Duodenal mucosa (tissue), 2 donors: ENCODE measurements around the gene LMAN2L.

ENCODE experiments used
- H3K27ac ChIP-seq: one replicate; pipeline ENCODE4 v1.7.0; 2013; ENCODE audit warnings: low read depth, low read length
- H3K27me3 ChIP-seq, 2 donors: one replicate each; pipeline ENCODE4 v1.7.0; 2013; ENCODE audit warnings: low read length in 2 of 2, control low read depth in 1 of 2; ENCODE audit not compliant: insufficient read depth in 2 of 2, control insufficient read depth in 1 of 2
- H3K36me3 ChIP-seq, 2 donors: one replicate each; pipeline ENCODE4 v1.7.0; 2013; ENCODE audit warnings: low read length in 2 of 2, control low read depth in 1 of 2; ENCODE audit not compliant: insufficient read depth in 2 of 2, control insufficient read depth in 1 of 2
- H3K4me1 ChIP-seq, 2 donors: one replicate each; pipeline ENCODE4 v1.7.0; 2013; ENCODE audit warnings: low read length in 2 of 2, control low read depth in 1 of 2; ENCODE audit not compliant: insufficient read depth in 2 of 2, control insufficient read depth in 1 of 2
- H3K4me3 ChIP-seq, 2 donors: one replicate each; pipeline ENCODE4 v1.7.0; 2013; ENCODE audit warnings: low read length in 2 of 2, low read depth in 1 of 2
- H3K9ac ChIP-seq, 2 donors: one replicate each; pipeline ENCODE4 v1.7.0; 2013; ENCODE audit warnings: low read length in 2 of 2, low read depth in 1 of 2
- H3K9me3 ChIP-seq, 2 donors: one replicate each; pipeline ENCODE4 v1.7.0; 2013; ENCODE audit warnings: low read length in 2 of 2, control low read depth in 1 of 2; ENCODE audit not compliant: control insufficient read depth in 1 of 2

LMAN2L gene

GRCh38 chr2:96695602-96696001 is 44.3 kb downstream of the LMAN2L start:
- H3K9ac ChIP-seq, result no peak overlapping the region
- H3K9me3 ChIP-seq, result no peaks in the 10 kb centered on the region
- no peak overlapping the region for H3K27ac ChIP-seq
- no peaks in the 10 kb centered on the region for H3K36me3 ChIP-seq
- H3K4me1 ChIP-seq, result no peaks in the 10 kb centered on the region
- no peak overlapping the region for H3K4me3 ChIP-seq
- H3K27me3 ChIP-seq, result no peaks in the 10 kb centered on the region

- Histone ChIP-seq H3K4me3 (no peak overlapping the region), H3K4me1 (no peaks in the 10 kb centered on the region), H3K36me3 (no peaks in the 10 kb centered on the region), H3K27me3 (no peaks in the 10 kb centered on the region), H3K9ac (no peak overlapping the region), H3K27ac (no peak overlapping the region), H3K9me3 (no peaks in the 10 kb centered on the region)
Observed at GRCh38 chr2:96694816-96695455, 44.9 kb downstream of the LMAN2L start.

- H3K4me3 ChIP-seq, result no peak overlapping the region
- H3K27me3 ChIP-seq, result no peaks in the 10 kb centered on the region
- H3K9ac ChIP-seq, result no peak overlapping the region
- H3K4me1 ChIP-seq, result no peaks in the 10 kb centered on the region
- H3K36me3 ChIP-seq, result no peaks in the 10 kb centered on the region
- no peaks in the 10 kb centered on the region for H3K9me3 ChIP-seq
- no peak overlapping the region for H3K27ac ChIP-seq
Observed at GRCh38 chr2:96694279-96694678, 45.6 kb downstream of the LMAN2L start.

- H3K4me3 ChIP-seq, result no peak overlapping the region
- H3K27ac ChIP-seq, result no peak overlapping the region
- H3K9me3 ChIP-seq, result no peaks in the 10 kb centered on the region
- H3K4me1 ChIP-seq, result no peaks in the 10 kb centered on the region
- H3K9ac ChIP-seq, result no peak overlapping the region
- no peaks in the 10 kb centered on the region for H3K27me3 ChIP-seq
- no peaks in the 10 kb centered on the region for H3K36me3 ChIP-seq
Observed at GRCh38 chr2:96693286-96694200, 46.3 kb downstream of the LMAN2L start.

GRCh38 chr2:96692094-96692971 is 47.5 kb downstream of the LMAN2L start:
- Histone ChIP-seq H3K4me3 (no peak overlapping the region), H3K9me3 (no peaks in the 10 kb centered on the region), H3K4me1 (no peaks in the 10 kb centered on the region), H3K9ac (no peak overlapping the region), H3K36me3 (no peaks in the 10 kb centered on the region), H3K27ac (no peak overlapping the region), H3K27me3 (no peaks in the 10 kb centered on the region)

- no peak overlapping the region for H3K4me3 ChIP-seq
- no peaks in the 10 kb centered on the region for H3K4me1 ChIP-seq
- H3K36me3 ChIP-seq, result no peaks in the 10 kb centered on the region
- H3K27me3 ChIP-seq, result no peaks in the 10 kb centered on the region
- H3K9me3 ChIP-seq, result no peaks in the 10 kb centered on the region
- H3K27ac ChIP-seq, result no peak overlapping the region
- no peak overlapping the region for H3K9ac ChIP-seq
Observed at GRCh38 chr2:96691022-96691612, 48.7 kb downstream of the LMAN2L start.

GRCh38 chr2:96690306-96691021 is 49.4 kb downstream of the LMAN2L start:
- no peak overlapping the region for H3K9ac ChIP-seq
- H3K4me3 ChIP-seq, result no peak overlapping the region
- H3K9me3 ChIP-seq, result no peaks in the 10 kb centered on the region
- no peaks in the 10 kb centered on the region for H3K36me3 ChIP-seq
- H3K27ac ChIP-seq, result no peak overlapping the region
- peaks cover 3 to 5% of the 10 kb centered on the region in 2 donors for H3K4me1 ChIP-seq
- no peaks in the 10 kb centered on the region for H3K27me3 ChIP-seq

GRCh38 chr2:96689431-96689991 is 50.4 kb downstream of the LMAN2L start:
- Histone ChIP-seq H3K4me1 (peaks cover 3 to 5% of the 10 kb centered on the region in 2 donors), H3K4me3 (no peak overlapping the region), H3K27me3 (no peaks in the 10 kb centered on the region), H3K9me3 (no peaks in the 10 kb centered on the region), H3K9ac (no peak overlapping the region), H3K36me3 (no peaks in the 10 kb centered on the region), H3K27ac (no peak overlapping the region)
